ENCODE results near the gene AXIN1.
"Not testable (repeated sequence)": the region's sequence is repeated elsewhere in the genome, so short reads cannot be mapped to it uniquely, and the experiment has no call there.

The AXIN1 gene

GRCh38 chr16:331181-331814 is 21.2 kb downstream of the AXIN1 start:
- not testable (repeated sequence) for DNase-seq

- no peak for DNase-seq
Measured at GRCh38 chr16:330741-331140, 21.8 kb downstream of the AXIN1 start.

- DNase-seq = no peak
Measured at GRCh38 chr16:325375-326145, 27.0 kb downstream of the AXIN1 start.

GRCh38 chr16:324451-325334 is 27.8 kb downstream of the AXIN1 start:
- DNase-seq = peak; percentile 82

- DNase-seq = no peak
Measured at GRCh38 chr16:324201-324450, 28.4 kb downstream of the AXIN1 start.

GRCh38 chr16:322476-323143 is 29.9 kb downstream of the AXIN1 start:
- DNase-seq = no peak

- no peak for DNase-seq
Measured at GRCh38 chr16:321532-321931, 31.0 kb downstream of the AXIN1 start.

- DNase-seq = no peak
Measured at GRCh38 chr16:320206-320605, 32.3 kb downstream of the AXIN1 start.

GRCh38 chr16:318628-319027 is 33.9 kb downstream of the AXIN1 start:
- DNase-seq = no peak

GRCh38 chr16:317583-317982 is 34.9 kb downstream of the AXIN1 start:
- no peak for DNase-seq

- no peak for DNase-seq
Measured at GRCh38 chr16:316741-317464, 35.6 kb downstream of the AXIN1 start.

- DNase-seq = no peak
Measured at GRCh38 chr16:314795-315299, 37.7 kb downstream of the AXIN1 start.

- no peak for DNase-seq
Measured at GRCh38 chr16:314351-314750, 38.2 kb downstream of the AXIN1 start.

- no peak for DNase-seq
Measured at GRCh38 chr16:311725-312124, 40.8 kb downstream of the AXIN1 start.

- no peak for DNase-seq
Measured at GRCh38 chr16:309476-309875, 43.0 kb downstream of the AXIN1 start.

- DNase-seq = no peak
Measured at GRCh38 chr16:307691-308312, 44.7 kb downstream of the AXIN1 start.

- no peak for DNase-seq
Measured at GRCh38 chr16:306911-307370, 45.6 kb downstream of the AXIN1 start.

GRCh38 chr16:305916-306626 is 46.5 kb downstream of the AXIN1 start:
- DNase-seq = no peak

GRCh38 chr16:303760-304505 is 48.6 kb downstream of the AXIN1 start:
- DNase-seq = no peak

- DNase-seq = no peak
Measured at GRCh38 chr16:301950-302349, 50.6 kb downstream of the AXIN1 start.

All from activated gamma-delta T cell (primary cell).